Measurements from ENCODE around the gene KCNJ4.

DNA sequence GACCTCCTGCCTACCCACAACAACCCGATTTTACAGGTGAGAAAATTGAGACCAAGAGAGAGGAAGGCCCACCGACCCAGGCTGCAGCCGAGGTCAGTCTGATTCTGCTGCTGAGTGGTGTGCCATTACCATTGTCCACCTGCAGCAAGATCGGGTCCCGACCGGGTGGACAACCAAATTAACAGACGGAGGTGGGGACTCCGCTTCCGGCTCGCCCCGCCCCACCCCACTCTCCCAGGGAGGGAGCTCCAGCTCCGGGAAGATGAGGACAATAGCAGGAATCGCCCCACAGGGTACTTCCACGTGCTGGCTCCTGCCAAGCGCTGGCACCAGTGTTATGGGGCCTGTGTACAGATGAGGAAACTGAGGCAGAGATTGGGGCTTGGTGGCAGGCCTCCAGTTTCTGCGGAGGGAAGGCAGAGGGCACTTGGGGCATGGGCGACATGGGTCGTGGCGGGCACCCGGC lies 12.5 kb upstream of the KCNJ4 start:
- TF ChIP-seq POLR2A (IDR thresholded peaks at IDR 0.05) (no peak), CTCF (IDR thresholded peaks at IDR 0.05) (no peak)

All from thyroid gland (tissue), 4 donors.